GM10266 (cell line): ENCODE data around the gene PTPRE.

Experiments
- DNase-seq: peaks from one replicate; pipeline ENCODE4 v3.0.0; 2012; ENCODE audit errors: extremely low spot score
- TF ChIP-seq, protein P1 (sequence below): IDR thresholded peaks from 2 replicates; pipeline ENCODE4 v1.5.1; 2012; ENCODE audit warnings: mild to moderate bottlenecking, low read depth; ENCODE audit not compliant: control insufficient read depth, insufficient read depth; ENCODE audit errors: missing control alignments

PTPRE gene

DNA sequence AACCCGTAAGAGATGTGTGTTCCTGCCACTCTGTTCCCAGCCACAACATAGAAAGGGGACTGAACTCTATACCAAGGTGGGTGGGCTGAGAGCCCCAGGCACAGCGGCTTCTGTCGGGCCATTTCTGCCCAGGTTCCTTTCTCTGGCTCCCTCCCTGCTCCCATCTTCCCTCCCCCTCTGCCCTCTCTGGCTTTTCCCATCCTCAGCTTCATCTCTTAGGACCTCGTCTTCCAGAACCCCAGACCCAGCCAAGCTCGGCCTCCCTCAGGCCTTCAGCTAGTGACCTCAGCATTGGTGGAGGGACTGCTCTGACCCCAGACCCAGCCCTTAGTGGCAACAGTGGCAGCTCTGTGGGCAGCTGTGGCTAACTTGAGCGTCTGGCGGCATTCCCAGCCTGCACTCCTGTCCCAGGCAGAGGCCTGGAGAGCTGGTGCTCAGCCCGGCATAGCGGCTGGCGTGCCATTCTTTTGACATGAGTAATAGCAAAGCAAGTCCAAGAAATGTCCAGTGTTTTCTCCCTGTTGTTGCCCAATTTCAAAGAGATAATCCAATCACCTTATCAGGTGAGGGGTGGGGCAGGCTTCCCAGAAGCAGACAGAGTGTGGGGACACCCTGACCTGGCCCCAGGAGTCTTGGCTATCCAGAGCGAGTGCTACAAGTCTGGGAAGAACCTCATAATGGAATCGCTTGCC, 15.9 kb downstream of the PTPRE start:
- TF ChIP-seq, protein P1, sequence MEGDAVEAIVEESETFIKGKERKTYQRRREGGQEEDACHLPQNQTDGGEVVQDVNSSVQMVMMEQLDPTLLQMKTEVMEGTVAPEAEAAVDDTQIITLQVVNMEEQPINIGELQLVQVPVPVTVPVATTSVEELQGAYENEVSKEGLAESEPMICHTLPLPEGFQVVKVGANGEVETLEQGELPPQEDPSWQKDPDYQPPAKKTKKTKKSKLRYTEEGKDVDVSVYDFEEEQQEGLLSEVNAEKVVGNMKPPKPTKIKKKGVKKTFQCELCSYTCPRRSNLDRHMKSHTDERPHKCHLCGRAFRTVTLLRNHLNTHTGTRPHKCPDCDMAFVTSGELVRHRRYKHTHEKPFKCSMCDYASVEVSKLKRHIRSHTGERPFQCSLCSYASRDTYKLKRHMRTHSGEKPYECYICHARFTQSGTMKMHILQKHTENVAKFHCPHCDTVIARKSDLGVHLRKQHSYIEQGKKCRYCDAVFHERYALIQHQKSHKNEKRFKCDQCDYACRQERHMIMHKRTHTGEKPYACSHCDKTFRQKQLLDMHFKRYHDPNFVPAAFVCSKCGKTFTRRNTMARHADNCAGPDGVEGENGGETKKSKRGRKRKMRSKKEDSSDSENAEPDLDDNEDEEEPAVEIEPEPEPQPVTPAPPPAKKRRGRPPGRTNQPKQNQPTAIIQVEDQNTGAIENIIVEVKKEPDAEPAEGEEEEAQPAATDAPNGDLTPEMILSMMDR: no peak
- DNase-seq: no peak

DNA sequence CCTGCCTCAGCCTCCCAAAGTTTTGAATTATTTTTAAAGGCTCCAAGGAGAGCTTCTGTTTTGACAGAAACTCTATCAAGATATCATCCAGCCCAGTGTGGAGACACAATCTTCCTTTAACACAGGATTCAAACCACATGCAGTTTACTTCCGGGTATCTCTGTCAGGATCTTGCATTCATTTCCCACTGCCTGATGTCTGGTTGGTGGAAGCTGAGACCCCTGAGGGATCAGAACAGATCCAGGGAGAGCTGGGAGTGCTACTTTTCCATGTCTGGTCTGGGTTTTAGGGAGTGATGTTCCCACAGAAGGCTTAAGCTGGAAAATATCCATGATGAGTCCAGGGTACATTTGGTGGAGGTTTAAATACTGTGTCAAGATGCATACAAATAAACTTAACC, 16.7 kb downstream of the PTPRE start:
- TF ChIP-seq, protein P1: no peak
- no peak for DNase-seq

DNA sequence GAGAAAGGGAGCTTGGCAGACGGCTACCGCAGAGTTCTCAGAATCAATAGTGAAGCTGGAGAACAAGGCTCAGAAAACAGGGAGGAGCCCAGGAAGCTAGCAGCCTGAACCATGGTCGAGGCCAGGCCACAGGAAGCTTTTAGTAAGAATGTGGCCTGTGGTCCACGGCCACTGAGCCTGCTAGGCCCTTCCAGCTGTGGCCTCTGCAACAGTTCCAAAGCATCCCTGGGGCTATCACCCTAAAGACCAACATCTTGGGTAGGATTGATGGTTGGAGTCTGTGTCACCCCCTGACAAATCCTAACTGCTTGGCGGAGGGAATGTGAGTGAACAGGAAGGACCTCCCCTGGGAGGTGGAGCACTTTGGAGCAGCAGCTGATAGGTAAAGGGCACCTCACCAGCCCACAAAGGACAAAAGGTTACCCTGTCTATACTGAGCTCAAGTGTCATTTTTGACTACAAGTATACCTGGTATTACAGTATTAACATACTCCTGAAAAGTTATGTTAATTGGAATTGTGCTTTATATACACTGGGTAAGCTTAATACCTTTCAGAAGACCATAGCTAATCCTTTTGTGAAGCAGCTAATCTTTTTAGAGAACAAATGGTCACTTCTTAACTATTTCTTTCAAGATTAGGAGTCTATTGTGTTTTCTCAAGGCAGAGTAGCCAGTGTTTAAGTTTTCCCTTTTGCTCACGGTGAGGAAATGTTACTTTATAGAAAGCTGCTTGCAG, 18.7 kb downstream of the PTPRE start:
- DNase-seq: no peak
- TF ChIP-seq, protein P1: no peak

DNA sequence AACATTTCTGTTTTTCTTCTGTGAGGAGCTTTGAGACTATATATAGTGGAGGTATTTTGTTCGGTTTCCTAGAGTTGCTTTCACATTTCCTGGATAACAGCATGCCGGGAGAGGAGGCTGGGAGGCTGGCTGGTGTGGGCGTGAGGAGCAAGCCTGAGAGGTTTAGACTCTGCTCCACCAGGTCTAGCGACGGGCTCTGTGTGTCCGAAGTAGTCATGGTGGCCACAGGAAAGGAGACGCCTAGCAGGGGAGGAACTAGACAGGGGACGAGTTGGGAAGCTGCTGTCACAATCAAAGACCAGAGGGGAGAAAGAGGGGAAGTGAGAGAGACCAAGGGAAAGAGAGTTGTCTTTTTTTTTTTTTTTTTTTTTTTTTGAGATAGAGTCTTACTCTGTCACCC, 19.6 kb downstream of the PTPRE start:
- TF ChIP-seq, protein P1: no peak
- DNase-seq: no peak

DNA sequence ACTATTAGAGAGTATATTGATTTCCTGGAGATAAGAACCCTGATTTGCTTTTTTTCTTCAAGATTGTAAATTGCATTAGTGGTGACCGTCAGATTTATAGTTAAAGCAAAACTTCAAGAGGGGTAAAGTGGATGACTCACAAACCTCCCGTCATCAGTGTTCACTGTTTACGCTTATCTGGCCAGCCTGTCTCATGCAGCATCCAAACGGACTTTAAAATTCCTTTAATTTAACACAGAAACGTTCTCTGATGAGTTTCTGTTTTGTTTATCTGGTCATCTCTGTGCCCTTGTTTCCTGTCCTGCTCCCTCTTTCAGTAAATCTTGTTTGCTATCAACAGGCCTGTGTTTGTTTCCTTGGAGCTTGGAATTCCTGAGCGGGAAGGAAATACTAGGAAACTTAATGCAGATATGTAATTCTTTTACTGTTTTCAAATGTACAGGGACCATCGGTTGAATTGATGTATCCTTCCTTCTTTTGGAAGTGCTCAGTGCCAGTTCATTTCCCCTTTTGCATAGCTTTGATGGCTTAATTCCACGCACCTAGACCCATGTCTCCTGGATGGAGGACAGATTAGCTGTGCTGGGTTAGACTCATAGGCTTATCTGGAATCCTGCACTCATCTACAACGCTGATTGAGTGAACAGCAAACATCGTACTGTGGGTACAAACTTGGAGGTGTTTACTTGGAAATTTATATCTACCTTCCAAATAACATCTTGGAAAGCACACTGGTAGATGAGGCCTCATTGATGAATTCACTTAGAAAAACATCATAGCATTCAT, 21.3 kb downstream of the PTPRE start:
- no peak for DNase-seq
- TF ChIP-seq, protein P1: no peak

DNA sequence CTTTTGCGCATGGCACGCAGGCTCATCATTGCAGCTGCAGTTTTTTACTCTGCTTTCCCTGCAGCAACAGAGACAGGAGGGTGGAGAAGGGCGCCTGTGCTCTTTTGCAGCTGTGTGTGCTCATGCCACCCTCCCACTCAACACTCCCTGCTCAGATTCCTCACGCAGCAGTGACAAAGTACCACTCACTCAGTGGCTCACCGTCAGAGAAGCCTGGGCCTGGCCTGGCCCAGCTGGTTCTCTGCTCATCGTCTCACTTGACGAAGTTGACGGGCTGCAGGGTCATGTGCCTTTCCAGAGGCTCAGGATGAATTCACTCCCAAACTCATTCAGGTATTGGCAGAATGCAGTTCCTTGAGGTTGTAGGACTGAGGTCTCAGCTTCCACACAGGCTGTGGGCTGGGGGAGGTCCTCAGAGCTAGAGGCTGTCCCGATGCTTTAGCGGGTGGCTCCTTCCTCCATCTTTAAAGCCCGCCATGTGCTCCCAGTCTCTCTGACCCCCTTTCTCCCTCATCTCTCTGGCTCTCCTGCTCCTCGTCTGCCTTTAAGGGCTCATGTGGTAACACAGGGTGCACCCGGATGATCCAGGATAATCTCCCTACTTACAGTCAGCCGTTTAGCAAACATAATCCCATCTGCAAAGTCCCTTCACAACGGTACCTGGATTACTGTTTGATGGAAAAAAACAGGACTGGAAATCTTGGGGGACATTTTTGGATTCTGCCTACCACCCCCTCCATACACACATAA, 25.8 kb downstream of the PTPRE start:
- TF ChIP-seq, protein P1: no peak

More for the DNA sequence above, 25.8 kb downstream of the PTPRE start:
- no peak for DNase-seq
